Hypothalamus (tissue), 51 donors: ENCODE data around the gene PRKCA.

ENCODE experiments used
- DNase-seq, 51 donors: peaks; one replicate each; lab custom pipeline; 2025; lab: John Stamatoyannopoulos, UW

Gene PRKCA

DNA sequence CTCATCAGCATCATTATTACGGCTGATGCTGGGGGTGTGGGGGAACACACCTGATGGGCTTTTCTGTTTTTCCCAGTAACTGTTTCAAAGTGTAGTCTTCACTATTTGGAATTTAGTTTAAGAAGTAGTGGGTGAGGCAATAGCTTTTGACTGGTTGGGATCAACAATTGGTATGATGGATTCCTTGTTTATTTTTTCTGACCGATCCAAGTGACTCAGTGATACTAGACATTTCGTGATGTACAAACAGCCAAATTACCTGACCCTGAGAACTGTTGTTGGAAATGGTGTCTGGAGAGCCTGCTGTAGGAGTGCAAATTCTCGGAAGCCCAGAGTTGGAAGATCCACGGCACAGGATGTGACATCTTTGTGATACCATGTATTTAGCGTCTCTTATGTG lies 204.2 kb downstream of the PRKCA start:
- no peak for DNase-seq

DNA sequence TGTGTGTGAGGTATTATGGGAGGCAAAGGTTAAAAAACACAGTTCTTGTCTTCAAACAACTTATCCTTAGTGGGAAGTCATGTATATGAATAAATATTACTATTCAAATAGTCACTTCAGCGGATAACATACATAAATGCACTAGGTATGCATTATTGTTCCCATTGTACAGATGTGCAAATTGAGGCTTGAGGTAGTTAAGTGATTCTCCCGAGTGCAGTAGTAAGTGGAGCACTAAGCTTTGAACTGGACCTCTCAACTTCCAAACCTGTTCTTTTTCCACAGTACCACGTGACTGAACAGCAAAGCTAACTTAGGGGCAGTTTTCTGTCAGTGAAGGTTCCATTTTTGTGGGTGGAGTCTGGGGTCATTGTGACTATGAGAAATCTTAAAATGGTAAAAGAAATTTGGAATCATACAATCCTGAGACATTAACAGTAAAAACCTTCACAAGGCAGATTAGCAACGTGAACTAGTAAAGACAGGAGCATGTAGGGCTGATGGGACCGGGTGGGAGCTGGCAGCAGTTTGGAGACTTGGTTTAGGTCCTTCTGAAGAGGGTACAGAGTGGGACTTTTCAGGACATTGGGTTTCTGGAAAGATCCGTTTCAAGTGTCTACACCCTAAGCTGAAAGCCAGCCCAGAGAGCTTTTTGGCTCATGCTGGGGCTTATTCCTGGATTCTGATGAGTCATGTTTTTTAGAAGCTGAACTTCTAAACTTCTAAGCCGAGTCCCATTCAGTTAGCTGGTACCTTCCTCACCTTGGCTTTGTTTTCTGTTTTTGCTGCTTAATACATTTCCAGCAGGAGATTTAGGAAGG lies 204.9 kb downstream of the PRKCA start:
- DNase-seq, result peak in 3 of 51 donors; percentile 11 to 28 (median 24)

DNA sequence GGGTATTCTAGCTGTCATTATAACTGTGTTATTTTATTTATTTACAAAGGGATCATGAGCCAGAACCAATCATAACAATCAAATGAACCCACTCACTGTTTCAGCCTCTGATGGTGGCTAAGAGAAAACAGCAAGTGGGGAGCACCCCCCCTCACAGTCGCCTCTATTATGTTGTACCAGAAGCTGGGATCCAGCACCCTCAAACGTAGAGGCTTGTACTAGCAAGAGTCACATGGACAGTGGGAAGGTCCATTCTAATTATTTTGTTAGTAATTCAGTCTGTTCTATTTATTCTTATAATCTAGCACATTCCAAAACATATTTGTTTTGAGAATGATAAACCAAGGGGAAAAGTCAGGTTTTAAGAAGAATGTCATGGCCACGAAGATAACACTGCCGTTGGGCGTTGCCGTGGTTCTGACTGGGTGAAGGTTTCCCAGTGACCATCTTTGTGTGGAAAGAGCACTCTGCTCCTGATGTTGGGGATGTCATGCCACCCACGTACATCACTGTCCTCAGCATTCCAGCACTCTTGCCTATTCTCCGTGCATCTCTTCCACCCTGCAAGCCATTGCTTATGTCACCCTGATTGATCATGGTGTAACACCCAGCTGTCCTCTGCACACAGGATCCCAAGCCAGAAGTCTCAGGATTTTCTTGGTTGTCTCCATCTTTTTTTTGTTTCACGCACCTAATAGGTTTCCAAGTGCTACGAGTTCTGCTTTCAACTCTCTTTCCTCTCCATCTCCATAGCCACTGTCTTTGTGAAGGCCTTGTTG lies 205.8 kb downstream of the PRKCA start:
- DNase-seq, result no peak

DNA sequence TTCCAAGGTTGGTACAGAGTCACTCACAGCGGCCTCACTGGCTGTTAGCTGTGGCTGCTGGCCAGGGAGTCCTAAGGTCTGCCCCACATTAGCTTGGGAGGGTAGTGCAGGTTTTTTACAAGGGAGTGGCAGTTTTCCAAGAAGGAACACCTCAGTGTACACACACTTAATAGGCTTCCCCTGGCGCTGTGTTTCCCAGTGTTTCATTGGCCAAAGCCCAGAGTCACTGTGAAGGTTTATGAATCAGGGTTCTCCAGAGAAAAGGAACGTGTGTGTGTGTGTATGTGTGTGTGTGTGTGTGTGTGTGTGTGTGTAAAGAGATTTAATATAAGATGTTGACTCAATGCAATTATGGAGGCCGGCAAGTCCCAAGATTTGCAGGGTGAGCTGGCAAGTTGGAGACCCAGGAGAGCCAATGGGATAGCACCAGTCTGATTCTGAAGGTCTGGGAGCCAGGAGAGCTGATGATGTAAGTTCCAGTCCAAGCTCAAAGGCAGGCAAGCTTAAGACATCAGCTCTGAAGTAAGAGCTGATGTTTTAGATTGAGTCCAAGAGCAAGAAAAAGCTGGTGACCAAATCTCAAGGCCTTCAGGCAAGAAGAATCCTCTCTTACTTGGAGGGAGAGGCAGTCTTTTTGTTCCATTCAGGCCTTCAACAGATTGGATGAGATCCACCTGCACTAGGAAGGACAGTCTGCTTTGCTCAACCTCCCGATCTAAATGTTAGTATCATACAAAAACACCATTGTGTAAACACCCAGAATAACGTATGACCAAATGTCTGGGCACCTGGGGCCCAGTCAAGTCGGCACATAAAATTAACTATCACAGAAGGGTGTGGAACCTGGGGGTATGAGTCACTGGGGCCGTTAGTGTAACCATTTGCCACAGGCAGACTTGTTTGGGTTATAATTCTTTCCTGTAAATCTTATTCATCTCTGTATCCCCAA lies 206.8 kb downstream of the PRKCA start:
- no peak for DNase-seq

DNA sequence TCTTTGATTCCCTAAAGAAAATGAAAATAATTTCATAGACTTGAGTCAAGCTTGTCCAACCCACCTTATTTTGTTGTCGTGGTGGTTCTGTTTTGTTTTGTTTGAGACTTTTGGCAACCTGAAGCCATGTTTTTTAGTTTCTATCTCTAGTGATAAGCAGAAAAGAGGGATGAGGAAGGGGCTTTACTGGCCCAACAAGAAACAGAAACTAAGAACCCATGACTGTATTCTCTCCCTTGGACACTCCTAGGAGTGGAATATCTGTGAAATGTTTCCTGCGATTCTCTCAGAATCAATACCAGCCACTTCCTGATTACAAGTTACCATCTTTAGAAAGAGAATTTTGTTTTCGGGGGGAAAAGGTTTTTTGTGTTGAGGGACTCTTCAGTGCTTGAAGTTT lies 207.5 kb downstream of the PRKCA start:
- DNase-seq, result no peak

DNA sequence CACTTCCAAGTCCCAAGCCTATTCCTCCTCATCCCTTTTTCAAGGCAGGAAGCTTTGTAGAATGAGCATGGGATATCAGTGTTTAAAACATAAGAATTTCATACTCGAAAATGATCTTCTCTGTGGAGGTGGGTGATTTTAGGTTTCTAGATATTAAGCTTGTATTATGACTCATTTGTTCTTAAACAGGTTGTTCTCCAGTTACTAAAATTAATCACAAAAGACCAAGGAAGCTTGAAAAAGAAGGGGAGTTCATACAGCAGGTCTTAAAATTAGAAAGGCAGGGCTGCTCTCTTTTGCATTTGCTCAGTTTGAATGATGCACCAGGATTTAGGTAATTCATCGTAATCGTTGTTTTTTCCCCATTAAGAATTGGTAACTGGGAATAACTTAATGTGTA lies 208.7 kb downstream of the PRKCA start:
- DNase-seq, result peak in 1 of 51 donors; percentile 23

DNA sequence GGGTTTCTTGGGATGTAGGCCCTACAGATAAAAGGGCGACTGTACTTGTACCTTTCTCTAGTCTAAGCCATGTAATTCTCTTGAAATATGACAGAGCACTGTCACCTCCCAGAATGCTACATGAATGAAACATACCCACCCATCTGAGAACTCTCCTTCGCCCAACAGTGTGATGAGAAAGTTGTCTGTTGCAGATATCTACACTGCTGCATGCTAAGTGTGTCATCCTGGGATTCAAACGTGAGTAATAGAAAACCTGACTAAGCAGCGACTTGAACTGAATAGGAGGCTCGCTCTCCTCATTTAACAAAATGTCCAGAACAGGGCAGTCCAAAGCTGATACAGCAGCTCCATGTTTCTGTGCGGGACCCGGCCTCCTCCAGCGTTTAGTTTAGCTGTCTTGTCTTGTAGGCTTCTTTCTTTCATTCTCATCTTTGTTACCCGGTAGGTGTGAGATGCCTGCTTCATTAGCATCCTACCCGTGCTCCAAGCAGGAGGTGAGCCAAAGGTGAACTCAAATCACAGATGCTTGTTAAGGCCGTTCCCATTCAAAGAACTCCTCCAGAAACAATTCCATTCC lies 211.9 kb downstream of the PRKCA start:
- DNase-seq, result no peak

DNA sequence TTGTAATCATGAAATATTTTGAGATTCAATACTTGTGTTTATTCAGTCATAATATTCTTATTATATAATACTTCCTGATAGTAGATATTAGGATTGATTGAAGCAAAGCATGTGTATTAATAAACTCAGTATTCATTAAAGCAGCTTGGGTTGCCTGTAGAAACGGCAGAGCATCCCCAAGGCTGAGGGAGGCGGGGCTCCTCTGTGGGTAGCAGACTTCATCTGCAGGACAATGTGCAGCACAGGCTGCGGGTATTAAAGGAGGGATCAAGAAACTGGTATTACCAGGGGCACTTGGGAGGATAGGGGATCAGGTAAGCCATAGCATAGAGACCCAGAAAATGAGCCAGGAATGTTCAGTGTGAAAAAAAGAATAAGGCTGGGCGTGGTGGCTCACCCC lies 213.6 kb downstream of the PRKCA start:
- DNase-seq, result no peak

DNA sequence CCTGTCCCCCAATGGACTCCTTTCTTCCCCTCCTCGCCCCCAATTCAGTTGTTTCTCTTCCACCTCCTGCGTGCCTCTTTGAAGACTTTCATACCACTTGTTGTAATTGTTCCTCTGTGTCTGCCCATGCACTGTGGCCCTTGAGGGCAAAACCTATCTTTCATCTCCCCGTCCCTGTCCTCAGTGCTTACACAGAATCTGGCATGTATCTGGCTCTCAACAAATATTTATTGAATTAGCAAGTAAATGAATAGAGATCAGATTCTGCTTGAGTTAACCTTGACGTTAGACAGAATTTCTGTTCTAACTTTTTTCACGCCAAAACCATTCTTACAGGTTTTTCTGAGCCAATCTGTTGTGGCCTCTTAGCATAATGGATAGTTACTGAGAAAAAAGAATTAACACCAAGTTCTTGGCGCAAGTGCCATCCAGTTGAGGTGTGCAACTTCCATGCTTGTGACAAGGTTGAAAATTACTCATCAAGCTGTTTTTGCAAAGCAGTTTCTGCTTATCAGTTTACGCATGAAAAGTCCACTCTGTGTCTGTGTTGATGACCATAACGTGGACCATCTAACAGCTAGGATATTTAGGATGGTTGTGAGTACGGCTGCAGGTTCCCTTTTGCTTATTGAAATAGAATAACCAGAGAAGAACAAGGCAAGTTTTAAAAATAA lies 215.1 kb downstream of the PRKCA start:
- DNase-seq, result no peak

DNA sequence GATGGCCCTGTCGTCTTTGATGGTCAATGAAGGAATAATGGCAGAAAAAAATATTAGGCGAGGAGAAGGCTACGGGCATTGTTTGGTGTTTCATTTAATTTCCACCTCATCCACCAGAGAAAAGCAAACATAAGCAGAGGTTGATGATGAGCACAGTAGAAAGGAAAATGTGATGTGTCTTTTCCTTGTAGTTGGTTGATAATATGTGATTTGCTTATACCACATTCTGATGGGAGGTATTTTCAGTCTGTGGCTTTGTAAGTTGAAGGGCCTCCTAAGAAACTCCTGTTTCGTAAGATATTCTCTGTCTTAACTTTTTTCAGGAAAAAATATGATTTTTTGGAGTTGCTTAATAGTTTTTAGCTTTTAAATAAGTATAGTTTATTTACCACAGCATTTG lies 215.7 kb downstream of the PRKCA start:
- DNase-seq, result no peak

DNA sequence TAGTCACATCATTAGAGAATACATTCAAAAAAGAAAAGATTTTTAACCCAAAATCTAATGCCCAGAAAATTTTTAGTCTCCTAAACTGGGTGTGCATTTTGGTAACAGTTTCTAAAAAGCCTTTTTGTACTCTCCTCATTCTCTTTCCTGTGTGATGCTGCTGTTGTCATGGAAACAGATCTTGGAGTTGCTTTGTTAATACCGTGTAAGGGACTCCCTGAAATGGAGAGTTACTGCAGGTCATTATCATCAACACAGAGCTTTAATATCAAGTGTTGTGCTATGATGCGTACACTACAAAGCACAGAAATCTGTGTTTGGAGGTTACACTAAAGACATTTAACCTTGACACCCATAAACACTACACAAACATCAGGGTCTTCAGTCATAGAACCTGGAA lies 216.3 kb downstream of the PRKCA start:
- DNase-seq, result peak in 3 of 51 donors; percentile 12 to 55 (median 25)

DNA sequence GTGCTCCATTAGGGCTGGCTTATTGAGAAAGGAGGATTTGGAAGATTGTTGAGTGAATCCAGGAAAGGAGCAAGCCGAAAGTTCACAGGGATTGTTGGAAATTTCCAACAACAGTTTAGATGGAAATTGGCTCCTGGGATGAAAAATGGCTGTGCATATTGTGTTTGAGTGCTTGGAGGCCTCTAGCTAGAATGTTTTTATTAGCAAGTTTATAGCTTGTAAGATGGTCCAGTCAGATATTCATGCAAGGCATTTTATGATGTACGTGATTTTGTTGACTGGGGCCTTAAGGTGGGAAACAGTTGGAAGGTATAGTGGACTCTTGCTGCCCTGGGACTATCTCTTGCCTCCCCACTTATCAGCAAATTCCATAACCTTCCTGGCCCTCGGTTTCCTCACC lies 216.7 kb downstream of the PRKCA start:
- no peak for DNase-seq

DNA sequence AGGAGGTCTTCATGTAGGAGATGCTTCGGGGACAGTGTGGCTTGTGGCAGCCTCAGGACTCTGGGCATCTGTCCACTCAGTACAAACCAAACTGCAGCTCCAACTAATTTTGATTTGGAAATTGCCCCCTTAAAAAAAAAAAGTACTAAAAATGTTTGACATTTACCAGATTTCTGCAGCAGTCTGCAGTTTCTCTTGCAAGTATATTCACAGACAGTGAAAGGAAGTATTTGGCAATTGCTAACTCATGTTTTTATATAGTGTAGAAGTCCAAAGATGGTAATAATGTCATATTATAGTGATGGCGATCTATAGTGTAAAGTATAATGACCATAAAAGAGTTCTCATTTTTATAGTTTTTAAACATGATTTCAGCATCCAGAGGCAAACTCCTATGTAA lies 218.6 kb downstream of the PRKCA start:
- no peak for DNase-seq

DNA sequence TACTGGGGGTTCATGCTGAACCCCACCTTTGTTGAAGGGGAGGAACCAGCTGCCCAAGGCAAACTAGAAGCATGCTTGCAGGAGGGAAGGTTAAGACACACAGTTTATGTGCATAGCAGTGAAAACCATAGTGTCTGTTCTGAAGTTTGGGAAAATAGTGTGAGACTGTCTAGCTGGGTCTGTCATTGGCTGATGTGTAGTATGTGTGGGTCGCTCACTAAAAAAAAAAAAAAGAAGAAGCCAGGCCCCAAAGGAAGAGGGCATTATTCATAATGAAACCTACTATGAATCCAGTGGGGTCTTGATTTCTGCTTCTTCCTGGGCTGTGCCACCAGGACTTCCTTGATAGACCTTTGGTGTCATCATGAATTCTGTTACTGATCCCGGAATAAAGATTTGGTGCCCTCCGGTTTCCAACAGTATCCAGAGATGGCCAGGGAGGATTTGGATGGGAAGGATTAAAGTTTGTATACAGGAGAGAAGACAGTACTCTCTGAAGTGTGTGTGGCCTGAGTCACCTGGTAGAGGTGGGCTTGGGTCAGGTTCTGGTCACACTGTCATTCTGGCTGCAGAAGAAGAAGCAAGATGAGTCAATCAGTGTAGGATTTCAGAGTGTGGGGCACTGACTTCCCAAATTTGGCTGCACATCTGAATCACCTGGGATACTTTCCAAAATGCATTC lies 220.3 kb downstream of the PRKCA start:
- DNase-seq, result no peak

DNA sequence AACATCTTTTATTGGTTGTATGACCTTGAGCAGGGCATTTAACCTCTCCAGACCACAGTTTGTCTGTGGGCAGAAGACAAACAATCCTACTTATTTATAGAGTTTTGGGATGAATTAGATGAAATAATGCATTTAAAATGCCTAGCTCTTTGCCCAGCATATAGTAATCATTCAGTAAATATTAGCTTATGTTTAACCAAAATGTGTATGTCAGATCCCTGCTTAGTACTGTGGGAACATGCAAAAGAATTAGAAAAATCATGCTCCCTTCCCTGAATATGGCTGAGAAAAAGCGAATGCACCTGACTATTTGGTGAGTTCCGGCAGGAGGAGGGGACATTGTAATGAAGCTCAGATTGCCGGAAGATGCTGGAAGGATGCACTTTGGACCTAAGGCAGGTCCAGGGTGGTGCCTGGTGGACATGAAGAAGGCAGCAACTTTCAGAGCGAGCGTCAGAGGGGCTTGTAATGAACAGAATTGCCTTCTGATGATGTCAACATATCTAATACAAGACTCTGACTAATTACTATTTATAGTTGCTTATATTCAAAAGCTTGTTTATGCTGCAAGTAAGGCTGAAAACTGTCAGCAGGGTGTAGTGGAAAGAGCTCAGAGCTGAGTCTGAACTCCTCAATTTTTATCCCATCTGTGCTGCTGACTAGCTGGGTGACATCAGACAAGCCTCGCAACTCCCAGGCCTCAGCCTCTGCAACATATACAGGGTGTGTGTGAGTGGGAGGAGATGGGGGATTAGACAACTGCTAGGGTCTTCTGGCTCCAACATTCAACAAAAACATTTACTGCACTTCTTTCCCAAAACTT lies 221.2 kb downstream of the PRKCA start:
- DNase-seq, result peak in 7 of 51 donors; percentile 12 to 75 (median 39)

DNA sequence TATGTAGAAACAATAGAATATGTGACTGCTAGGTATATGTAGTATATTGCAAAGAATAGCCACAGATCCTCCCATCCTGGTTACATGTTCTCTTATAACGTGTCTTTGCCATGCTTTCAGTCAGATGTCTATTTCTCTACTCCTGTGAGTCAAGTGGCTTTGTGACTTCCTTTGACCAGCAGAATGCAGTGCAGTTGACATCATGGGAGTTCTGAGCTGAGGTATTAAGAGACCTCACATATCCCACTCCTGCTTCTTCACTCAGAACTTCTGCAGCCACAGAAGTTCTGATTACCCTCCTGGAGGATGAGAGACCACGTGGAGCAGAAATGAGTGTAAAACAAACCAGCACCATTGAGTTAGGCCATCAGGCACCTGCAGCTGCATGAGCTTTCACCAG lies 222.5 kb downstream of the PRKCA start:
- no peak for DNase-seq

DNA sequence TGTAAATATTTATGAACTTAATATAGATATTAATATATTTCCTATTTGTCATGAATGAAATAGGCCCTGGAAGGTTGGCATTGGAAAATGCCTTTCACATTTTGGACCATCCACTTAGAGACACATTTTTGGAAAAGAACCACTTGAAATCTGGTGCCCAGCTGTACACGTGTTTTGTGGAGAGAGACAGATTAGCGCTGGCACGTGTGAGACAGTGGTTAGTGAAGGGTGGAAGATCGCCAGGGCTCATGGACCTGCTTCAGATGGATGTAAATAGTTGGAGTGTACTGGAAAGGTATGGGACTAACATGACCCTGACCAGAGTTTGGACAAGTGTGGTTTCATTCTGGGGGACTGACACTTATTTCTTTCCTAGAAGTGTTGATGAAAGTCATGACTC lies 222.9 kb downstream of the PRKCA start:
- DNase-seq, result no peak

DNA sequence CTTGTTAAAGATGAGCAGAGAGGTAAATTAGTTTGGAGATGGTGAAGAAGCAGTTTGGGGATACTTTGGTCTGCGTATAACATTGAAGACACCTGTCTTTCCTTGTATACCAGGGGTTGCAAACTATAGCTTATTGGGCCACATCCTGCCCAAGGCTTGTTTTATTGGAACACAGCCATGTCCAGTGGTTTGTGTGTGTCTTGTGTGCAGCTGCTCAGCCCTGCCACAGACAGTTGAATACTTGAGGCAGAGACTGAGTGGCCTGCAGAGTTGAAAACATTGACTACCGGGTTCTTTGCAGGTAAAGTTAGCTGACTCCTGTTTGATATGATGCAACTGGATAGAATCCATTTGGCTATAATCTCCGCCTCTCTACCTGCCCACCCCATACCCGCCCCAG lies 224.4 kb downstream of the PRKCA start:
- DNase-seq, result peak in 10 of 51 donors; percentile 15 to 48 (median 30)
